GM18861 (cell line): ENCODE data around the gene AUTS2.

Source experiments
- ATAC-seq: cut with Tn5 transposase; IDR thresholded peaks from one replicate; pipeline ENCODE4 v1.9.1; 2021; ENCODE audit not compliant: unreplicated experiment

The AUTS2 gene

DNA sequence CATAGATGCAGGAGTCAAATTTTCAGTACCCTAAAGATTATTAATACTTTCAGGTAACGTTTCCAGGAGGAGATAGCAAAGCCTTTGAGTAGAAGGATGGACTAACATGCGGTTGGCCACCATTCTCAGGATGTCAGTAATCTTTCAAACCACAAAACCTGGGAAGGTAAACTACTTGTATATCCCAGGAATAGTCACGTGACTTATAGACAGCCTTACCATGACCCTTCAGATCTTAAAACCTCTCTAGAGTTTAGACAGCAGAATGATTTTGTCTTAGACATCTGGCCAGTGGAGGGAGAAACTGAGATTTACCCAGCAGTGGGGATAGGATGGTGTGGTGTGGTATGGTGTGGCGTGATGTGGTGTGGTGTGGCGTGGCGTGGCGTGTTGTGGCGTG lies 1085.9 kb downstream of the AUTS2 start:
- ATAC-seq, result no peak

DNA sequence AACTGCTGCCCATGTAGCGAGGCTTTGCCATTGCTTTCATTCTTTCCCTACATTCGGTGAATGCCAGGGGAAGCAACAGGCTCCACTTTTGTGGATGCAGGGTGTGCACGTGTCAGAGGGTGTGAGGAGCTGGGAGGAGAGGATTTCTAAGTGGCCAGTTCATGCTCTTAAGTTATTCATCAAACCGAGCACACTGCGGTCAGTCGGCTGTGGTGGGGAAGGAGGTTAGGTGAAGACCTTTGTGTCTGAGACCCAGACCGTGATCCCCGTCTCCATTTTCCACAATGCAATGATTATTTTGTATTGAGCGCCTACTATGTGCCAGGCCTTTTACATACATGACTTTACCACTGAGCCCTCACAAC lies 1095.0 kb downstream of the AUTS2 start:
- no peak for ATAC-seq

DNA sequence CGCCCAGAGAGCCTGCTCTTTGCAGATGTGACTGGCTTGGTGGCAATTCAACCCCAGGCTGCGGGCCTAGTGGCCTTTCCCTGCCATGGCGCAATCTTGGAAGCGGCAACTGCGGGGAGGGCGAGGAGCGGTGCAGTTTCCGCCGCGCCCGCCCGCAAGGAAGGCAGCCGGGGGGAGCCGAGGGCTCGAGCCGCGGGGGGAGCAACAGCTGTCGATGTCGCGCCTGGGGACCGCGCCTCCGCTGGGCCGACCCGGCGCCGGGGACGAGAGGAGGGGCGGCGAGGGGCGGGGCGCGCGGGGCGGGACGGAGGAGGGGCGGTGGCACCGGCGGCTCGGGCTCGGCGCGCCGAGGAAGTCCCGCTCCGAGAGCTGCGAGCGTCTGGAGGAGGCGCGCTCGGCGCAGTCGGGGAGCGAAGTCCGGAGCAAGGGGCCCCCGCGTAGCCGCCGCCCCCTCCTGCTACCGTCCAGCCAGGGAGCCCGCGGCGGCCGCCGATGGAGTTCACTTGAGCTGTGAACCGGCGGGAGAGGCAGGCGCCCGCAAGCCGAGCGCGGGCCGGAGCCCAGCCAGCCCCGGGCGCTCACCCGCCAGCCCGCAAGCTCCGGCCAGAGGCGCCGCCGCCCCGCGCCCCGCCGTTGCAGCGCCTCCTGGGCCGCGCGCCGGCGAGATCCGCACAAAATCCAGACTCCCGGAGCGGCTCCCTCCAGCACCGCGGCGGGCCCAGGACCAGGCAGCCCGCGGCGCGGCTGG lies 1095.6 kb downstream of the AUTS2 start:
- peak; percentile 57 for ATAC-seq

DNA sequence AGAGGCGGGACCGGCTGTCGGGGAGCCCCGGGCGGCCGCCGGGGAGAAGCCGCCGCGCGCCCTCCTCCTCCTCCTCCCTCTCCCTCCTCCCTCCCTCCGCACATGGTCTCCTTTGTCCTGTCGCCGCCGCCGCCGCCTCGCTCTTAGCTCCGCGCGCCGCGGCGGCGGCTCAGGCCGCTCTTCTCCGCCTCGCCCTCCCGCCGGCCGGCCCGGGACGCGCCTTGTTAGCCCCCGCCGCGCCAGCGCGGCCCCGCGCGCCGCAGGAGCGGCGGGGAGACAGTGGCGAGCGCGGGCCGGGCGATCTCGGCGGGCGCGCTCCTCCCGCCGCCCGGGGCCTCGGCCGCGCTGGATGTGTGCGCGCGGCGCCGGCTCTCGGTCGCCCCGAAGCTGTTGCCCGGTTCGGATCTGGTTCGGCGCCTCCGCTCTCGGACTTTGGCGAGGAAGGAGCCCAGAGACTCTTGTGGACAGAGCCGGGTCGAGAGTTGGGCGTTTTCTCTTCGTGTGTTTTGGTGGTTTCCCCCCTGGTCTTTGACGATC lies 1096.2 kb downstream of the AUTS2 start:
- ATAC-seq, result peak; percentile 34

DNA sequence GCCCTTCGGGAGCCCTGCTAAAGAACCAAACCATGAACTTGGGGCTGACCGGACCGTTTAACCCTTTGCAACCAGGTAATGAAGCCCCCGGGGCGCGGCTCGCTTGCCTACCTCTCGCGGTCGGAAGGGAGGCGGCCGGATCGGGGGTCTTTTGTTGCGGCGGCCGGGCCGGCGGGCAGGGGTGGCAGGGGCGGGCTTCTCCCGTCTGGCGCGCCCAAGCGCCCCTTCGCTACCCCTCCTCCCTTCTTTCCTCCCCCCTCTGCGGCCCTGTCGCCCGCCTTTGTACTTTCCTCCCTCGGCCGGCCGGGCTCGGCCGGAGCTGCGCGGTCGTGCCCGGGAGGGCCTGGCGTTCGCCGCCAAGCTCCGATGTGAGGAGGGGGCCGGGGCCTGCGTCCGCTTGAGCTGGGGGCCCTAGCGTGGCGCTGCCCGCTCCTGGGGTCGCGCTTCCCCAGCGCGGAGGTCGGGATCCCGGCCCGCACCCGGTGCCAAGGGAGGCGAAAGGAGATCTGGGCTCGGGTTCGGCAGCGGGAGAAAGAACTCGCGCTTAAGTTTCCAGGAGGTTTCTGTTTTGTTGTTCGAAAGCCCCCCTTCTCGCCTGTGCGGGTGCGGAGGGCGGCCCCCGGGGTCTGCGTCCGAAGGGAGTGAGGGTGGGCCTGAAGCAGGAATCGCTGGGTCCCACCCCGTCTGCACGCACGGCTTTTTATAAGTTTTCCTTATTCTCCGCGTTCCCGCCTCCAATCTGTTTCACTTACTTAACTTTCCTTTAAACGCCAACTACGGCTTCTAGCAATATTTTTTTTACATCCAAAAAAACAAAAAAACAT lies 1096.9 kb downstream of the AUTS2 start:
- no peak for ATAC-seq

DNA sequence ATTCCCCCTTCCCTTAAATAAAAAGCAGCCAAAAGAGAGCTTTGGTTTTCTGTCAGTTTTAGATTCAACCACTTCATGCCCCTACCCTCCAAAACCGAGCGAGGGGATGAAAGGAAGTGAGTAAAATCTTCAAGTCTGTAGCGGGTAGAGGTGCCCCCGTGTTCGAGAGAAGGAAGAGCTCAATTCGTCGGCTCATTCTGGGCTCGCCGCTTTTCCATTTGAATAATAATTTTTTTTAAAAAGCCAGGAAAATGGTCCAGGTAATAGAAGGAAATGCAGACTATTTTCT lies 1097.5 kb downstream of the AUTS2 start:
- ATAC-seq, result no peak

DNA sequence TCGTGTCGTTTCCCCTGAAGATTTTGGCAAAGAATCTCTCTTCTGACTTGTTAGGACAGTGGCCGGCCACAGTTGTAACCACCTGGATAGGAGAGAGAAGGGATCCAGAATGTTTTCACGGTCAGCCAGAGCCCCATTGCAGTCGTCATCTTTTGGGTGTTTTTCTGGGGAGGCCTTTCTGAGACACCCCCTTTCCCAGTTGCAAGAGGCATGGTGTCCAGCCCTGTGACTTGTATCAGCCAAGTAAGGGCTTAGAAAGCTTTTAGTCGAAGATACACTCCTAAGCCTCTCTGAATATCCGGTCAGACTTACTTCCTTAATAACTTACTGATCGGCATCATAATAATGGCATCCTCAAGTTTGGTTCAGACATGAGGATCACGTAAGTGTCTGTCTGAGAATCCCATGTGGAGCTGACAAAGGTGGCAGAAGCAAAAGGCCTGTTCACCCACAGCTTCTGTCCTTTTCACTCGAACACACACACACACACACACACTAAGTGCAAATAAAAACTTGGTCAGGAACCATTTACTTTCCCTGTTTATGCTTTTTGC lies 1098.0 kb downstream of the AUTS2 start:
- ATAC-seq, result no peak

DNA sequence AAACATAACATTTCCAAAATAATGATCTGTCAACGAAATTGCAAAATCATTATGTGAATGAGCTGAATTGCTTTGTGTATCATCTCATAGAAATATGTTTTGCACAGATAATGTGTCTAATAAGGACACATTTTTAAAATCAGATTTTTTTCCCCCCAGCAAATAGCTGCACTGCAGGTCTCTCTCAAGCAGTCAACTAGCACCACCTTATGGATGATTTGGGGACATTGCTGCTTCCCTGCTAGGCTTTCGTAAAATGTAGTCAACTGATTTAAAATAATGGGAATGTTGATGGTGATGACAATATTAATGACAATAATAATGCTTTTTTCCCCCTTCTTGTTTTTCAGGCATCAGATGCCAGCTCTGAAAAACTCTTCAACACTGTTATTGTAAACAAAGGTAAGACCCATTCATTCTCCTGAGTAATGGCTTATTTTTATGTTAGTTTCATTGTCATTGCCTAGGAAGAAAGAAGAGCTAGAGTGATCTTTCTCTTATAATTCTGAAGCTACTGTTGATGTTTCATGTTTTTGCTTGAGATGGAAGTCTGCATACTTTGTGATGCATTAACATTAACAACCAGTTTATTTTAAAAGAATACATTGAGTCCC lies 1100.1 kb downstream of the AUTS2 start:
- peak; percentile 34 for ATAC-seq

DNA sequence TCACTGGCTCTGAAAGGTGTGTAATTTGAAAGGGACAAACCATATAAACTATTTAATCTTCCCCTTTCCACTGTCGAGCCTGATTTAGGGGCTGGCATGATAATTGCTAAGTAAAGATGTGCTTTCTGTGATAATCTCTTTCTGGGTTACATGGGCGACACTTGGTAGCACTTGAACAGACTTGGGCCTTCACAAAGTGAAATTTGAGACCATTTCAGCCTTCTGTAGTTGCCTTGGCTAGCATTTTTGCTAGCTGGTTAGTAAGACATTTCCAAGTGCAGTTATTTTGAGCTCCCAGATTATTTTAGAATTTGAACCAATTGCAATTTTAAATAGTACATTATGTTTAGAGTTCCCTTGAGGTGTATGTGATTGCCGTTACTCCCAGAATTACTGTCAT lies 1101.0 kb downstream of the AUTS2 start:
- ATAC-seq, result no peak

DNA sequence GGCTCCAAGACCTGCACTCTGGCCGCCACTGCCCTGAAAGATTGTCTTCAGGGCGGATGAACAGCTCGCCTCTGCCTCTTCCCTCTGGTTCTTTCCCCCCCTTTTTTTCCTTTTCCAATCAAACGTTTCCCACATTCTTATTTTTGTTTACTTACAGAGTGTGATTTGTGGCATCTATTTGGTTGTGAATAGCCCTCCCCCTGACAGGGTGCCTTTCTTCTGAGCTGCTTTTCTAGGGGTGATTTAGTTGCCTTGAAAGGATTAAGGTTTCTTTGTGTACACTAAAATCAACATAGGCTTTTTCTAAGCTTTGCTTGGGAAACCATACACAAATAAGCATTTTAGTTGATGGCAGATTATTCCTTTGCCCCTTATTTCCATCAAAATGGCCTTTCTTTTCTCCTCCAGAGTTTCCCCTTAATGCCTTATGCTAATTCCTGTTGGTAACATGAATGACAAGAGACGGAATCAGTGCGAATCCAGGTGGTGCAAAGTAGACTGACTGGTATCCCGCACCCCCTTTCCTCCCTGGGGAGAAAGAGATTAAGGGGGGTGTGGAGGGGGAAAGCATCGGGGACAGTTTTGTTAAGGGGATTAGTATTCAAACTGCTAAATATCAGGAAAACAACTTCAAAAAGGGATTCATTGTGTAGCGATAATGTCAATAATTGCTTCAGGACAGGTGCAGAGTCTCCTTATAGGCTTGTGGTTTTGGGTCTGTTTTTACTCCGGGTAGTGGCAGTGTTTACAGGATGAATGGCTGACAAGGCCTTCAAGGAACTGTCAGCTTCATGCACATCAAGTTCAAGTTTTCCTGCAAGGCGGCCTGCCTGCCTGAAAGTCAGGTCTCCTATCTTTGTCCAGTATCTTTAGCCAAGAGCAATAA lies 1102.0 kb downstream of the AUTS2 start:
- ATAC-seq, result no peak

DNA sequence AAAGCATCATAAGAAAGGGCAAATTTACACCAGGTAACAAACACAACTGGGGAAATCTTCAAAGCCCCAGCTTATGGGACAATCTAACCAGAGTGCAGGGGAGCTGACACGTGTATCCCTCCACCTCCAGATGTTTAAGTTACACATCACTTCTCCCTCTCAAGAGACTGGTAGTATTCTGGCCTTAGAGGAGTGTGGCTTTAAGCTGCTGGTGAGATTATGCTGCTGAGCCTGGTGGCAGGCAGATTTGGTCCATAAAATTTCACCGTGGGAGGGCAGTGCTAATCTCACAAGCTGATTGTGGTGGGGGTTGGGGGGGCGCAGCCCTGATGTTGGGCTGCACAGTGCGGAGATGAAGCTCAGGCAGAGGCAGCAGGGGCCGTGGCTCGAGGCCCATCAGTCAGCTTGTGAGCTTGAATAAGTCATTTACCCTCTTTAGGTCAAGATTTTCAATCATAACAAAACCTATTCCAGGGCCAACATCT lies 1102.7 kb downstream of the AUTS2 start:
- no peak for ATAC-seq

DNA sequence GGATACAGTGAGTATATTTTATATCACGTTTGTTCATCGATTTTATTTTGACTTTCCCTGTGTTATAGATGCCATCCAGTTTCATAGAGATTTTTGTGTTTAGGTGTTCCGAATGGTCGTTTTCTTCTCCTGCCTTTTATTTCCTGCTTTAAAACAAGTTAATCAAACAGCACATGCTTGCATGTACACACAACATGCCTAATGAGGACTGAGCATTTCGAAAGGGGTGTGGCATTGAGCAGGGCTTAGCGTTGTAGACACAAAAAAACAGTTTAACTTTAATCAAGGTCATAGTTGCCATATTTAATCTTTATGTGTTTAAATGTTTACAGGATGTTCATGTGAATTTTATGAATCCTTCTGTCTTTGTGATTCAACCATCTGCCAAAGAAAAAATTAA lies 1103.2 kb downstream of the AUTS2 start:
- ATAC-seq, result no peak

DNA sequence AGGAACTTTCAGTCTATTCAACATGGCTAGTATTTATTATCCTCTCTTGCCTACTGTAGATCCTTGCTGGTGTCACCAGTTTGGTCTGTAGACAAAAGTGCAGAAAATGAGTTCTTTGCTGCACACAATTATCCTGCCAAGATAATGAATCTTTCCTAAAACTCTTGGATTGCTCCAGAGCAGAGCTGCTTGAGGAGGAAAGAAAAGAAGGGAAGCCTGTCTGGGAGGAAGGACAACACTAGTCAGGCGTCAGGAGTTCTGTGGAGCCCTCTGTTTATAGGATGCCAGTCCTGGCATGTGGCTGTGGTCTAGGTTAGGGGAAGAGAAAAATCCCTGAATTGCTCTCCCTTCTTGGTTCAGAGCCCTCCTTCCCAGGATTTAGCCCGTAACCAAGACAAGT lies 1103.7 kb downstream of the AUTS2 start:
- ATAC-seq, result no peak

DNA sequence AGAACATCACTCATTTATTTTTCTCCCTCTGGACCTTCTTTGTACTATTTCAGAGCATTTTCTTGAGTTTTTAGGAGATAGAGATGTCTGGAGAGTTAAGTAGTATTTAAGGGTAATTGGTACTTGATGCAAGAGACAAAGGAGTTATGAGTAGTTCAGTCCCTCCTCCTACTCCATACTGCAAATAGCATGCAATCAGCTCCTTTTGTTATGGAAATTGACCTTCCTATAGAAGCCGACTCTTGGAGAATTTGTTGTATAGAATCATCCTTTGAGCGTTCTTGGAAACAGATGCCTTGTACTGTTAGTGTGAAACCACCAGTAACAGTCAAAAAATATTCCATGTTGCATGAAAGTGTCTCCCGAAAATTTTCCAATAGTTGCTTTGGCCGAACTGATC lies 1105.5 kb downstream of the AUTS2 start:
- no peak for ATAC-seq

DNA sequence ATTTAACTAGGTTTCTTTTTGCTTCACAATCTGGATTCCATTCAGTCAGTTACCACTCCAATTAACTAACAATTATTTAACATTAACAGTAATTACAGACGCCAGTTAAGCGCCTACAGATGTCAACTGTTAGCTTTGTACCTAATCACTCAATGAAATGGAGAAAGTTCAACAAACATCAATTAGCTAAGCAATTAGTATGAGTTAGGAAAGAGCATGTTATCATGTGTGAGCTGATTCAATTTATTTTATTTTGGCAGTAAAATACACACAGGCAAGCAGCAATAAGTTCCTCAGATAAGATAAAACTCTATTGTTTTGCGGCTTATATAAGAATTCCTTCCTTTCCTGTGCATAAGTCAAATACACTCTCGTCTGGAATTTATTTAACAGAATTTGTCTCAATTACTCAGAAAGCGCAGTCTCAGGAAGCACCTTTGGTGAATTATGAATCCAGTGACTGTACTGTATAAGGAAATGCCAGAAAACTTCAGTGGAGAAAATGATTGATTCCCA lies 1106.6 kb downstream of the AUTS2 start:
- ATAC-seq, result no peak

DNA sequence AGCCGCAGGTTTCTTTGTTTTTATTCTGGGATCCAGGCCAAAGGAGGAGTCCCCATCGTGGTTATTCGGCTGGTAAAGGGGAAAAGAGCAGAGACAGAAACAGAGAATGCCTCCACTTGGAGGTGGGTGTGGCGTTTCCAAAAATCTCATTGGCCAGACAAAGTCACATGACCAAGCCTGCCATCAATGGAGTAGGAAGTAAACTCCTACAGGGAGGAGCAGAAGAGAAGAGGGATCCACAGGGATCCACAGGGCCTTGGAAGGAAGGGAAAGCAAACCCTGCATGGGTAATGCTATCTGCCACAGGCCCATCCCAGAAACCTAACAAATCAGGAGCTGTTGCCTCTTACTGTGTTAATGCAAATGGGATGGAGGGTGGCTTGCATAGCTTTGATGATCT lies 1107.9 kb downstream of the AUTS2 start:
- no peak for ATAC-seq

DNA sequence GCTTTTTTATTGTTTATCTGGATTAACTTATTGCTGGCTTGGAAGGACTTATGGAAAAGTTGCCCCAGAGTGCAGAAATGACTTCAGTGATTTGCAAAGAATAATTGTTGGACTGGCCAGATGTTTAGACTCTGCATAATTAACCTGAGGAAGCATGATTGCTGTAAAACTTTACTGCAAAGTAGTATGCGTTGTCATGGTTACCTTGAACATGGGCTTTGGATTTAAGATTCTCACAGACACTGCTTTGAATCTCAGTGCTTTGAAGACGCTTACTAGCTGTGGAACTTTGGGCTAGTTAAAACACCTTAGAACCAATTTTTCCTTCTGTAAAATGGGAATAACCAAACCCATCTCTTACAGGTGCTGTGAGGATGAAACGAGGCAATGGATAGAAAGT lies 1108.4 kb downstream of the AUTS2 start:
- ATAC-seq, result no peak

DNA sequence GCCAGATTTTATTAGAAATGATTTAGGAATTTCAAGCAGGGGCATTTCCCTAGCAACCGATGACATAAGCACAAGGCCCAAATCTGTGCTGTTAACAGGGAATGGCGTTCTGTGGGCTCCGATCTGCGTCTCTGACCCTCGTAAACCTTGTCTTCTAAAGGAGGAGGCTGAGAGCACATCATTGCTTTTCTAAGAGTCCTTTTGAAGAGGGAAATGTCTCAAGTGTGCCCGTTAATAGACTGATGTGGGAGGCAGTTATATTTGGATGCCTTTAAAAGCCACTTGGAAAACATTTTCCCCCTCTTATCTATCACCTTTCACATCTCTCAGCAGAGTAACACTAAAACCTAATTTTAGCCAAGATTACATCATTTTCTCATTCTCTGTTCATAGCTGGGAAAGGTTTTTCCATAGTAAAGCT lies 1109.6 kb downstream of the AUTS2 start:
- ATAC-seq, result no peak

DNA sequence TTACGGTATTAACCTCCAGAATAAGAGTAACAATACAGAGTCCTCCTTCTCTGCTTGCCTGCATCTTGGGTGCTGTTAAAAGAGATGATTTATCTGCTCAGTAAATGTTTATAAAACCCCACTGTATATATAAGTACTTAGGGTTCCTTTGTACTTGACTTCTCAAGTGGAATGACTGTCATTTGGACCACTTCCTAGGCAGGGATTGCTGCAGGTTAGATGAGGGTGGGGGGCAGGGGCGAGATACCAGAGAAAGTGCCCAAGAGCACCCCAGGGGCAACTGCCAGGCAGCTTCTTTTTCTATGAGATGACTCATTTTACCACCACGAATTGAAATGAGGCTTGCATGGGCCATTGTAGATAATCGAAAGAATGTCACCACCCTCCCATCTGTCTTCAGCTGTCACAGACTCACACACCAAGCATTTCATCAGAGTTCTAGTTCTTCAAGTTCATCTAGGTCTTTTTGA lies 1111.8 kb downstream of the AUTS2 start:
- ATAC-seq, result no peak

DNA sequence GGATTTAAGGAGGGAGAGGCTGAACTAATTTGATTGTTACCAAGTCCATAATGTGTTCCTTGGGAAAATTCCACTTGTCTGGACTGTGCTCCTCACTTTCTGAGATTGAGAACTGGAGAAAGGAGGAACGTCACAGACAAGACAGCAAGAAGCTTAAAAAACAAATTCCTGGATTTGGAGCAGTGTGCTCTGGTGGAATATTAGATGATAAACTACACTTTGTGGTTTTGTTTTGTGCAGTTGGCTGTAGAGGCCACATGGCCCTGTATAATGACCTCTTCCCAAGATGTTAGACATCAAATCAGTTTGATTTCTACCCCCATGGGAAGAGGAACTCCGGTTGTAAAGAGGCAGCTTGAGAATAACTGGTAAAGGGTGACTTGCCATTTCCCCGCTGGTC lies 1112.4 kb downstream of the AUTS2 start:
- ATAC-seq, result no peak
